Activated T-helper 1 cell treated with anti-CD3 and anti-CD28 coated beads, Interleukin-12 subunit alpha, Interleukin-12 subunit beta, Interleukin-2, Interleukin-4 antibody, amounts not matched to agents 30 ng/mL and 10 ng/mL and 1 ng/mL, durations not matched to agents 14 hours and 24 hours and 36 hours (primary cell): Measurements from ENCODE around the gene GET4. TPM values are rescaled to one million over a fixed set of nuclear protein-coding genes. Genes with fewer than 3 reads are reported as not detected.
"Not testable (repeated sequence)": the region's sequence is repeated elsewhere in the genome, so short reads cannot be mapped to it uniquely, and the experiment has no call there.

Experiments
- DNase-seq: peaks from one replicate; pipeline ENCODE4 v3.0.0; 2021; ENCODE audit warnings: low spot score
- H3K27ac Mint-ChIP-seq: one replicate; pipeline ENCODE4 v1.8.0; 2021; ENCODE audit warnings: mild to moderate bottlenecking, mixed read lengths
- H3K27me3 Mint-ChIP-seq: one replicate; pipeline ENCODE4 v1.8.0; 2022; ENCODE audit warnings: mild to moderate bottlenecking, moderate library complexity, mixed read lengths; ENCODE audit not compliant: insufficient read depth
- H3K36me3 Mint-ChIP-seq: one replicate; pipeline ENCODE4 v1.8.0; 2021; ENCODE audit warnings: low read depth, mixed read lengths
- H3K4me1 Mint-ChIP-seq: one replicate; pipeline ENCODE4 v1.8.0; 2021; ENCODE audit warnings: low read depth, mixed read lengths
- H3K4me3 Mint-ChIP-seq: one replicate; pipeline ENCODE4 v1.8.0; 2021; ENCODE audit warnings: mild to moderate bottlenecking, moderate library complexity, mixed read lengths
- H3K9me3 Mint-ChIP-seq: one replicate; pipeline ENCODE4 v1.8.0; 2021; ENCODE audit warnings: mixed read lengths
- intact Hi-C: fragments of 100-400 bp; cut with micrococcal nuclease; formaldehyde crosslinking; loops from one replicate; pipeline ENCODE4 v1.15.1; 2024
- total RNA-seq: library from RNA; stranded (reverse); gene quantifications from 2 replicates; pipeline ENCODE4 v1.2.3, GENCODE V29; 2022

The GET4 gene
- total RNA-seq, 1 donor from 2014 or later: 38.7 TPM

DNA sequence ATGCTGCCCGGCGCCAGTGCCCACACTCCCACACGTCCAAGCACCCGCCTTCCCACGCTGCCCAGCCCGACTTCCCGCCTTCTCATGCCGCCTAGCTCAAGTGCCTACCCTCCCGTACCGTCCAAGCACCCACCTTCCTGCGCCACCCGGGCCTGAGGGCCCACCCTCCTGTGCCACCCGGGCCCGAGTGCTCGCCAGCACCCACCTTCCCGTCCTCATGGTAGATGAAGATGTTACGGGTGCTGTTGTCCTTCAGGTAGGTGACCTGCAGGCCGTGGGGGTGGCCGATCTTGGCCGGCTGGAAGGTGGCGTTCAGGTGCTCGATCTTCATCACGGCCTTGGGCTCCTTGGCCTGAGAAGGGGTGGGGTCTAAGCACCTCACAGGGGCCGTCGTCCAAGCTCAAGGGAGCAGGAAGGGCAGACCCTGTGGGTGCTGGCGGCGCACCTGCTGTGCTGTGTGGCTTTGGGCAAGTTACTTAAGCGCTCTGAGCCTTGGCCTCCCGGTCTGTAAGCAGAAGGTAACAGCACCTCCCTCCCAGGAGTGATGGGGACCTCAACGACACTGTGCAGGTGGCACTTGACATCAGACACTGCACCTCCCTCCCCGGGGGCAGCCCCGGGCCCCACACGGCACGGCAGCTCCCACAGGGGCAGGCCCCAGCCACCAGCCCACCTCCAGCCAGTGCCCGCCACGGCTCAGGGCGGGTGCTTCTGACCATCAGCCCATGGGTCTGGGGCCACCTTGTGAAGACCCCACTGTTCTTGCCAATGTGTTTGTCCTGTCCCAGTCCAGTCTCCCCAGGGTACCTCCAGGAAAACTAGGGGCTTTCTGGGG lies 27.8 kb downstream of the GET4 start:
- H3K27me3 Mint-ChIP-seq: peaks cover 5% of the 10 kb centered on the region
- intact Hi-C loops: no loop called here
- H3K9me3 Mint-ChIP-seq: no peaks in the 10 kb centered on the region
- no peaks in the 10 kb centered on the region for H3K36me3 Mint-ChIP-seq
- H3K4me1 Mint-ChIP-seq: no peaks in the 10 kb centered on the region
- no peak overlapping the region for H3K27ac Mint-ChIP-seq
- no peak for DNase-seq
- H3K4me3 Mint-ChIP-seq: no peak overlapping the region

DNA sequence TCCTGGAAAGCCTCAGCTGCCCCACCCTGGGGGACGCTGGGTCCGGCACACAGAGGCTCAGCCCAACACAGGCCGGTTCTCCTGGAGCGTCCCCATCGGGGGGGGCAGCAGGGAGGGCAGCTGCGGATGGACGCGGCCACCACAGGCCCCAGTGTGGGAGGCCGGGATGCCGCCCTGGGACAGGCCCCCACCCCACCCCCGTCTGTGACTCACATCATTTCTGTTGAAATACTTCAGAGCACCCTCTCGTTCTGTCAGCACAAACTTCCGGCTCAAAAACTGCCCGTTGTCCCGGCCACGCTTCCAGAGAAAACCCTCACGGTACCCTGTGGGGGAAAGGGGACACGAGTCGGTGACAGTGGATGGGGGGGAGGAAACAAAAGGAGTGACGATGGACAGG lies 28.5 kb downstream of the GET4 start:
- Mint-ChIP-seq H3K27ac (no peak overlapping the region), H3K9me3 (no peaks in the 10 kb centered on the region), H3K4me3 (no peak overlapping the region), H3K36me3 (no peaks in the 10 kb centered on the region), H3K27me3 (peaks cover 5% of the 10 kb centered on the region), H3K4me1 (no peaks in the 10 kb centered on the region)
- intact Hi-C loops: no loop called here
- no peak for DNase-seq

DNA sequence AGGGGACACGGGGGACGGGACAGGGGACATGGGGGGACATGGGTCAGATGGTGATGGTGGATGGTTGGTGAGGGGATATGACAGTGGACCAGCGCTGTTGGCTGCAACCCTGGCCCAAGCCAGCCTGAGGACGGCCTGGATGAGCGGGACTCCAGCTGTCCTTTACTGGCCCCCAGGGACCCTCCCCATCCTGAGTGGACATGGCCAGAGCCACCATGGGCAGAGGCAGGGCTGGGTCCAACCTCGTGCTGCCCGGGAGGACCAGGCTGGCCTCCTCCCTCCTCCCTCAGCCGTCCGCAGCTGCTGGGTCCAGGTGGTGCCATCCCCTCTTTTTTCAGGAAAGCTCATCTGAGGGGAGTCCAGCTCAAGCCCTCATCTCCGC lies 30.4 kb downstream of the GET4 start:
- H3K27me3 Mint-ChIP-seq: peaks cover 5% of the 10 kb centered on the region
- DNase-seq: no peak
- intact Hi-C loops: no loop called here
- H3K4me3 Mint-ChIP-seq: no peak overlapping the region
- no peaks in the 10 kb centered on the region for H3K4me1 Mint-ChIP-seq
- H3K27ac Mint-ChIP-seq: no peak overlapping the region
- no peaks in the 10 kb centered on the region for H3K9me3 Mint-ChIP-seq
- no peaks in the 10 kb centered on the region for H3K36me3 Mint-ChIP-seq

DNA sequence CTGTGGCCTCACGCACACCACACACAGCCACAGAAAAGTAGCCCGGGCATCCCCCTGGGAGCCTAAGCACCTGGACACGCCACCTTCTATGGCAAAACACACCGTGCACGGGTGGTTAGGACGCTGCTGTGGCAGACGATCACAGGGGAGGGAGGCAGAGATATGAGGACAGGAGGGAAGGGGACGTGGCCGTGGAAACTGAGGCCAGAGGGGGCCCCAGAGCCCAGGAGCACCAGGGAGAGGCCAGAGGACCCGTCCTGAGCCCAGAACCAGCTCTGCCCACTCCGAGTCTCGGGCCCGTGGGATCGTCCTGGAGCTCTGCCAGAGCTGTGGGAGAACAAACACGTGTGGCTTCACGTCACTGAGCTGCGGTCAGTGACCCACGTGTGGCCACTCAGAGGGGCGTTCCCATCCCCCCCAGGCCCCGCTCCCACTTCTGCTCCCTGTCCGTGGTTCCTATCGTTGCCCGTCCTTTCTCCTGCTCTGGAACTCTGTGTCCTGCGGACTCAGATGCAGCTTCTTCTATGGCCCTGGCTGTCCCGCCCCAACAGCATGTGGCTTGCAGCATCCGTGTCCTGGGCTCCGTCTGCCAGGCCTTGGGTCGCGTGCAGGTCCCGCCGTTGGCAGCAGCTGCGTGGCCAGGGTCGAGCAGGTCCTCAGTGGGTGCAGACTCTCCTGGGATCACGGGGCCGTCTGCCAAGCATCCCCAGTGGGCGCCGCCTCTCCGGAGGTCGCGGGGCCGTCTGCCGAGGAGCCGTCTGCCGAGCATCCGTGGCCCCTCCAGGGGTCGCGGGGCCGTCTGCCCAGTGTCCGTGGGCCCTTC lies 31.0 kb downstream of the GET4 start:
- Mint-ChIP-seq H3K9me3 (no peaks in the 10 kb centered on the region), H3K4me3 (no peak overlapping the region), H3K4me1 (no peaks in the 10 kb centered on the region), H3K36me3 (no peaks in the 10 kb centered on the region), H3K27me3 (peaks cover 5% of the 10 kb centered on the region), H3K27ac (peak overlapping the region; percentile 44)
- DNase-seq: no peak
- intact Hi-C loops: no loop called here

DNA sequence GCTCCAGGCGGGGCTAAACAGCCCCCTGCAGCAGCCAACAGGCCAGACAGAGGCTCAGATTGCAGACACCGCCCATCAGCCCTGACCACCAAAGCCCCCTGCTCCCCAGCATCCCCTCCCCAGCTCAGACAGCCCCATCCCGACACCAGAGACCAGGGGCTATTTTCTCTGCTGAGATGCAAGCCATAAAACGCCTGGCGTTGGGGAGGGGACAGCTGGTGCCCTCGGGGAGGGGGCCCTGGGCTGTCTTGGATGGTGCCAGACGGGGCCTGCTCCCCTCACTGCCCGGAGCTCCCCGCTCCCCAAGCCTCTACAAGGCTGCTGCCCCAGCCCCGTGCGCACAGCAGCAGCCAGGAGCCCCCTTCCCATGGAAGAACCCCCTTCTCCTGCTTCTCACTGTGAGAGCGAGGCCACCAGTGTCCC lies 31.8 kb downstream of the GET4 start:
- no peak overlapping the region for H3K4me3 Mint-ChIP-seq

DNA sequence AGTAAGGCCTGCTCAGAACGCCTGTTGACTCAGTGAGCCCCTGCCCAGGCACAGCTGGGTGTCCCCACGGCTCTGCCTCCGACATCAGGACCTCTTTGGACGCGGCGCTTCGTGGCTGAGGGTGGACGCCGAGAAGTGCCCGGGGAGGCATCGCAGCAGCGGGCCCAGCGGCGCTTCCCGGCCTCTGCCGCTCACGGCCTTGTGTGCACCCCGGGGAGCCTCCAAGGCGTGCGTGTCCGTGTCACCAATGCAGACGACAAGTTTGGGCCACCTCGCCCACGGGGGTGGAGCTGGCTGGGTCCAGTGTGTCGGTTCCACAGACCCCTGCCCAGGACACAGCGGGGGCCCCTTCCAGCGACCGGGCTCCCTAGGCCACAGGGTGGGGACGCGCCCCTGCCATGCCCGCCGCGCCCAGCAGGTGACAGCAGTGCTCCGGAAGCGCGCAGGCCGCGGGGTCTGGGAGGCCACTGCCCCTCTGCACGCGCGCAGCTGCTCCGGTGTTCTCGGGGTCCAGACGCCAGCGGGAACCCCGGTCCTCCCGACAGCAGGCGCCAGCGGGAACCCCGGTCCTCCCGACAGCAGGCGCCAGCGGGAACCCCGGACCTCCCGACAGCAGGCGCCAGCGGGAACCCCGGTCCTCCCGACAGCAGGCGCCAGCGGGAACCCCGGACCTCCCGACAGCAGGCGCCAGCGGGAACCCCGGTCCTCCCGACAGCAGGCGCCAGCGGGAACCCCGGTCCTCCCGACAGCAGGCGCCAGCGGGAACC lies 32.4 kb downstream of the GET4 start:
- H3K27ac Mint-ChIP-seq, H3K4me3 Mint-ChIP-seq: not testable (repeated sequence)

More for the DNA sequence above, 31.8 kb downstream of the GET4 start:
- intact Hi-C loops: loop anchor here (1.0 kb wide), 1 partner anchor 66 kb away; no protein-coding TSS in a partner anchor
- Mint-ChIP-seq H3K27ac (no peak overlapping the region), H3K9me3 (no peaks in the 10 kb centered on the region), H3K27me3 (peaks cover 5% of the 10 kb centered on the region), H3K4me1 (no peaks in the 10 kb centered on the region), H3K36me3 (no peaks in the 10 kb centered on the region)
- DNase-seq: no peak

DNA sequence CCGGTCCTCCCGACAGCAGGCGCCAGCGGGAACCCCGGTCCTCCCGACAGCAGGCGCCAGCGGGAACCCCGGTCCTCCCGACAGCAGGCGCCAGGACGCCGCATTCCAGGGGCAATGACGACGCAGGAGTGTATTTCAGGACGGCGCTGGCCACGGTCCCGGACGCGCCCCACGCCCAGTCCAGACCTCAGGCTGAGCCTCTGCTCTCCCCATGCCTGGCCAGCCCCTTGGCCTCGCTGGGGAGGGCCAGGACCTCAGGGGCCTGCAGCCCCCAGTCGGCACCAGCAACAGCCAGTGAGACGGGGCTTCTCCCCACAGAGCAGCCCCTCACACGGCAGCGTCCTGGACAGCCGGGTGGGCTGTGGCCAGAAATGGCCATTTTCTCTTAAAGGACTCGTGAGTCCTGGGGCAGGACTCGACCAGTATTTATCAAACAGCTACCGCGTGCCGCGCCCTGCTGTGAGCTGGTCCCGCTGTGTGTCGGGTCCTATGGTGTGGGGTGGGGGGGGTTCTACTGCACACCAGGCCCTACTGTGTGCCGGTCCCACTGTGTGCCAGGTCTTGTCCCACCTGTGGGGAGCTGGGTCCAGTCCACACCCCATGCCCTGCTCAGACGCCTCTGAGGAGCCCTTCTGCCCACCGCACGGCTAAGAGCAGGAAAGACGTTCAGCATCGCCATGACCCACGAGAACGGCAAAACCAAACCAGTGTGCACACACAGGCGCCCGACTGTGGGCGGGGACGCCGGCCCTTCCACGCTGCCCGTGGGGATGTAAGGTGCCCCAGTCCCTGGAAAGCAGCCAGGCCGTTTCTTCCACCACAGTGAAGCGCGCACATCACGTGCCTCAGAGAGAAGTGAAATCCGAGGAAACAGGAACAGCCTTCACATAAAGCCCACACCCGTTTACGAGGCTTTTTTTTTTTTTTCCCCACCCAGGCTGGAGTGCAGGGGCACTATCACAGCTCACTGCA lies 33.3 kb downstream of the GET4 start:
- Mint-ChIP-seq H3K27me3 (peaks cover 5% of the 10 kb centered on the region), H3K4me1 (no peaks in the 10 kb centered on the region), H3K27ac (no peak overlapping the region), H3K9me3 (no peaks in the 10 kb centered on the region), H3K36me3 (no peaks in the 10 kb centered on the region), H3K4me3 (no peak overlapping the region)
- intact Hi-C loops: loop anchor here (1.0 kb wide), 2 partner anchors 14 to 45 kb away; partner anchors contain the start of gene ADAP1
- DNase-seq: no peak

More for the DNA sequence above, 32.4 kb downstream of the GET4 start:
- peak; percentile 45 for DNase-seq
- intact Hi-C loops: loop anchor here (1.0 kb wide), 2 partner anchors 46 to 66 kb away; partner anchors contain the start of gene ADAP1
- not testable (repeated sequence) for H3K36me3 Mint-ChIP-seq, H3K27me3 Mint-ChIP-seq, H3K9me3 Mint-ChIP-seq, H3K4me1 Mint-ChIP-seq

DNA sequence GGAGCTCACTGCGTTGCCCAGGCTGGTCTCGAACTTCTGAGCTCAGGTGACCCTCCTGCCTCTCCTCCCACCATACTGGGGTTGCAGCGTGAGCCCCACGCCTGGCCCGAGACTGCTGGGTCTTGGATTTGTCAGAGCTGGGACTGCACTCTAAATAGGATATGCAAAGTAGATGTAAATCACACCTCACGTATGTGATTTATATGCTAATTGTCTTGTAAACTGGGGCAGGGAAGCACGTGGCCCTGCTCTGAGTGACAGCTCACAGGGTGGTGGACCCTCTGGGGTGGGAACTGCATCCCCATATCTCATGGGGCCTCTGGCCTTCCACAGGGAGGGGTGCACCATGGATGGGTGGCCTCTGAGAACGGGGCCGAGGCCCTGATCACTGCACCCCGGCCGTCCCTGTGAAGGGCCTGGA lies 34.1 kb downstream of the GET4 start:
- no peaks in the 10 kb centered on the region for H3K9me3 Mint-ChIP-seq
- no peak overlapping the region for H3K27ac Mint-ChIP-seq
- no peaks in the 10 kb centered on the region for H3K36me3 Mint-ChIP-seq
- intact Hi-C loops: loop anchor here (1.0 kb wide), 1 partner anchor 13 kb away; no protein-coding TSS in a partner anchor
- H3K27me3 Mint-ChIP-seq: no peaks in the 10 kb centered on the region
- H3K4me1 Mint-ChIP-seq: no peaks in the 10 kb centered on the region
- DNase-seq: no peak
- H3K4me3 Mint-ChIP-seq: peak overlapping the region; percentile 49

DNA sequence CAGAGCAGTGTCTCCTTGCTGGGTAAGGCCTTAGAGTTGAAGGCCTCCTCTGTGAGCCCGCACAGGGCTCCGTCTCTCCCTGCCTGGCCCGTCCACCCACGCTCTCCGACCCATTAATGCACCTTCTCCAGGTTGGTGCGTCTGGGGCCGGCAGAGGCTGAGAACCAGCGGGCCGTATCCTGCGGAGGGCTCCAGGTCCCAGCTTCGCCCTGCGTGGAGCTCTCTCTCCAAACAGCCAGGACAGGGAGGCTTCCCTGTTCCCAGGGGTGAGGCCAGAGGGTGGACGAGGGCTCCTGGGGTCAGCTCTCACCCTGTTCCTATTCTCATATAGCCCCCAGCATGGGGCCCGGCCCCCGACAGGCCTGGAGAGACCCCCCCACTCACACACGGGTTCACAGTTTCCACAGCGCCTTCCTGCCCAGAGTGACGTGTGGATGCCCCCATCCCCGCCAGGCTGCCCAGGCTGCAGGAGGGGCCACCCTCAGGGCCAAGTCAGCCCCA lies 34.6 kb downstream of the GET4 start:
- intact Hi-C loops: loop anchor here (1.0 kb wide), 1 partner anchor 12 kb away; no protein-coding TSS in a partner anchor
- DNase-seq: no peak
- no peak overlapping the region for H3K4me3 Mint-ChIP-seq

DNA sequence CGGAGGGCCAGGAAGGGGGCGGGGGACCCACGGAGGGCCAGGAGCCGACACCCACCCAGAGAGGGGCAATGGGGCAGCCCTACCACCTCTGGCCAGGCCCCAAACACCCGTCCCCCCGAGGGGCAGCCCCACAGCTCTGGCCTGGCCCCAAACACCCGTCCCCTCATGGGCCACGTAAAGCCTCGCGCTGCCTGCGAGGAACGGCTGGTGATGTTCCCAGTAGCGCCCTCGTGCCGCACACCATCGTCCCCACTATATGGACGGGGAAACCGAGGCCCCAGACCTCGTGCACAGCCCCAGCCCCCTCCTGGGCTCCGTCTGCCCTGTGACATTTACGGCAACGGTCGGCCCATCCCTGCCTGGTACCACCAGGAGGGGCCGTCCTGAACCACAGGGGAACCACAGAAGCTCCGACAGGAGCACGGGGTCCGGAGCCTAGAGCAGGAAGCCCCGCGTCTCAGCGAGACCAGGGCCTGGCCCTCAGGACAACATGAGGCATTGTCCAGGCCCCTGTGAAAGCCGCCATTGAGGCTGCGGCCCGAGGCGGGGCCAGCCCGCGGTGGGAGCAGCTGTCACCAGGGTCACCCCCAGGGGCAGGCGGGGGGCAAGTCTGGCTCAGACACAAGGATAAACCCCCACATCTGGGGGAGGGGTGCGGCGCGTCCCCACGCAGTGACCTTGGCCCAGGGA lies 35.6 kb downstream of the GET4 start:
- no peaks in the 10 kb centered on the region for H3K27me3 Mint-ChIP-seq
- intact Hi-C loops: no loop called here

More for the DNA sequence above, 34.6 kb downstream of the GET4 start:
- no peak overlapping the region for H3K27ac Mint-ChIP-seq
- H3K36me3 Mint-ChIP-seq: no peaks in the 10 kb centered on the region
- no peaks in the 10 kb centered on the region for H3K27me3 Mint-ChIP-seq
- H3K9me3 Mint-ChIP-seq: no peaks in the 10 kb centered on the region
- H3K4me1 Mint-ChIP-seq: peaks cover 1% of the 10 kb centered on the region

More for the DNA sequence above, 35.6 kb downstream of the GET4 start:
- Mint-ChIP-seq H3K4me1 (peaks cover 5% of the 10 kb centered on the region), H3K4me3 (no peak overlapping the region), H3K9me3 (no peaks in the 10 kb centered on the region), H3K27ac (no peak overlapping the region), H3K36me3 (no peaks in the 10 kb centered on the region)
- no peak for DNase-seq
